NB4 (cell line): Measurements from ENCODE around the gene UGGT1.

ENCODE experiments used
- DNase-seq: peaks from one replicate; pipeline ENCODE4 v3.0.0; 2010; ENCODE audit warnings: low read depth
- H3K4me3 ChIP-seq: one replicate; pipeline ENCODE4 v1.5.1; 2011; ENCODE audit warnings: mild to moderate bottlenecking, low read depth, low read length, moderate library complexity
- MAX ChIP-seq: IDR thresholded peaks from 2 replicates; pipeline ENCODE4 v1.6.1; 2011; ENCODE audit warnings: low read depth, low read length
- MYC ChIP-seq: IDR thresholded peaks from 2 replicates; pipeline ENCODE4 v1.6.1; 2011; ENCODE audit warnings: low read depth, low read length
- POLR2A ChIP-seq: IDR thresholded peaks from 2 replicates; pipeline ENCODE4 v1.6.1; 2011; ENCODE audit warnings: mild to moderate bottlenecking; ENCODE audit not compliant: insufficient read length; ENCODE audit errors: extremely low read depth
- TF ChIP-seq, protein P1 (sequence below): IDR thresholded peaks from one replicate; pipeline ENCODE4 v1.5.1; 2012; ENCODE audit warnings: low read depth, low read length

UGGT1 gene

DNA sequence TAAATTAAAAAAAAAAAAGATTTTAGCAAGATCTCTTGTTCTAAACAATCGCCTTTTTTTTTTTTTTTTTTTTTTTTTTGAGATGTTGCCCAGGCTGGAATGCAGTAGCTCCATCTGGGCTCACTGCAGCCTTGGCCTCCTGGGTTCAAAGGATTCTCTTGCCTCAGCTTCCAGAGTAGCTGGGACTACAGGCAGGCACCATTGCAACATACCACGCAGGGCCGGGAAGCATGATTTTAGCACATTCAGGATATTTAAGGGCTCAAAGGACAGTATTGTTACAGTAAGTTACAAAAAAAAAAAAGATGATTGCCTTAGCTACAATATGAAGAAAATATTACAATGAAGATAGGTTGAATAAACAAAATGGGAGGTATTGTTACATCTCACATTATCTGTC is 33.7 kb upstream of the UGGT1 start:
- H3K4me3 ChIP-seq: no peak overlapping the region
- no peak for DNase-seq
- TF ChIP-seq POLR2A (no peak), MYC (no peak), MAX (no peak)
- TF ChIP-seq, protein P1, sequence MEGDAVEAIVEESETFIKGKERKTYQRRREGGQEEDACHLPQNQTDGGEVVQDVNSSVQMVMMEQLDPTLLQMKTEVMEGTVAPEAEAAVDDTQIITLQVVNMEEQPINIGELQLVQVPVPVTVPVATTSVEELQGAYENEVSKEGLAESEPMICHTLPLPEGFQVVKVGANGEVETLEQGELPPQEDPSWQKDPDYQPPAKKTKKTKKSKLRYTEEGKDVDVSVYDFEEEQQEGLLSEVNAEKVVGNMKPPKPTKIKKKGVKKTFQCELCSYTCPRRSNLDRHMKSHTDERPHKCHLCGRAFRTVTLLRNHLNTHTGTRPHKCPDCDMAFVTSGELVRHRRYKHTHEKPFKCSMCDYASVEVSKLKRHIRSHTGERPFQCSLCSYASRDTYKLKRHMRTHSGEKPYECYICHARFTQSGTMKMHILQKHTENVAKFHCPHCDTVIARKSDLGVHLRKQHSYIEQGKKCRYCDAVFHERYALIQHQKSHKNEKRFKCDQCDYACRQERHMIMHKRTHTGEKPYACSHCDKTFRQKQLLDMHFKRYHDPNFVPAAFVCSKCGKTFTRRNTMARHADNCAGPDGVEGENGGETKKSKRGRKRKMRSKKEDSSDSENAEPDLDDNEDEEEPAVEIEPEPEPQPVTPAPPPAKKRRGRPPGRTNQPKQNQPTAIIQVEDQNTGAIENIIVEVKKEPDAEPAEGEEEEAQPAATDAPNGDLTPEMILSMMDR: no peak

DNA sequence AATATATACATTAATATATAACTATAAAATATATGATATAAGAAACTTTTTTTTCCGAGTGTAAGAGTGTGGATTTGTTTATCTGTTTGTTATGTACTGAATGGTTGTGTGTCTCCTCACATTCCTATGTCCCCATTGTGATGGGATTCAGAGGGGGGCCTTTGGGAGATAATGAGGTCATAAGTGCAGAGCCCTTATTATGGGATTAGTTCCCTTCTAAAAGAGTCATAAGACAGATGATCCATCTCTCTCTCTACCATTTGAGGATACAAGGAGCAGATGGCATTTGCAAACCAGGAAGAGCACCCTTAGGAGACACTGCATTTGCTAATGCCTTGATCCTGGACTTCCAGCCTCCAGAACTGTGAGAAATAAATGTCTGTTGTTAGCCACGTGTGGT is 32.9 kb upstream of the UGGT1 start:
- TF ChIP-seq POLR2A (no peak), MAX (no peak), MYC (no peak)
- TF ChIP-seq, protein P1: no peak
- H3K4me3 ChIP-seq: no peak overlapping the region
- no peak for DNase-seq

DNA sequence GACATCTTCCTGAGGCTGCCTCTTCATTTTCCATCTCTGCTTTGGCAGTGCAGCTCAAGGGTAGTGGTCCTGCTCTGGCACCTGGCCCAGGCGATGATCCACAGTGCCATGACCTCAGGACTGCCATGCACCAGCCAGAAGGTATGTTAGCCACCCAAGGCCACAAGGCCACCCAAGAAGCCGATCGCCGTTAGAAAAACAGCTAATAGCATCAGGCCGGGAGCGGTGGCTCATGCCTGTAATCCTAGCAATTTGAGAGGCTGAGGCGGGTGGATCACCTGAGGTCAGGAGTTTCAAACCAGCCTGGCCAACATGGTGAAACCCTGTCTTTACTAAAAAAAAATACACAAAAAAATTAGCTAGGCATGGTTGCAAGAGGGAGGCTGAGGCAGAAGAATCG is 28.4 kb upstream of the UGGT1 start:
- H3K4me3 ChIP-seq: no peak overlapping the region
- DNase-seq: no peak
- TF ChIP-seq MYC (no peak), MAX (no peak), POLR2A (no peak)
- TF ChIP-seq, protein P1: no peak

- no peak for DNase-seq
- H3K4me3 ChIP-seq: no peak overlapping the region
- TF ChIP-seq POLR2A (no peak), MAX (no peak), MYC (no peak)
- TF ChIP-seq, protein P1: no peak
Measured at GRCh38 chr2:128064353-128064752, 26.6 kb upstream of the UGGT1 start.

DNA sequence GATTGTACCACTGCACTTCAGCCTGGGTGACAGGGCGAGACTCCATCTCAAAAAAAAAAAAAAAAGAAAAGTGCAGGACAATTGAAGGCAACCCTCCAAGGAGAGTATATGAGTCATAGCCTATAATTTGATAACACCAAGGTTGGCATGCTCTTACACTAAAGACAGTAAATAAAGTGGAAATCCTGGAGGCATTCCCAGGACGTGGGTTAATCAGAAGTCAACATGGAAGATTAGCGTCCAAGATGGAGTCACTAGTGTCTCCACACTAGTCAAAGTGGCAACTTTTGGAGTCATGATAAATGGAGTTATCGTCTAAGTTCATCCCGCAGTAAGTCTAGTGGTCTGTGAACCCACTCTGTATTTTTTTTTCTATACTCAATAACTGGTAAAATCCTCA is 21.2 kb upstream of the UGGT1 start:
- TF ChIP-seq, protein P1: no peak
- TF ChIP-seq MYC (no peak), POLR2A (no peak), MAX (no peak)
- DNase-seq: no peak
- no peak overlapping the region for H3K4me3 ChIP-seq

DNA sequence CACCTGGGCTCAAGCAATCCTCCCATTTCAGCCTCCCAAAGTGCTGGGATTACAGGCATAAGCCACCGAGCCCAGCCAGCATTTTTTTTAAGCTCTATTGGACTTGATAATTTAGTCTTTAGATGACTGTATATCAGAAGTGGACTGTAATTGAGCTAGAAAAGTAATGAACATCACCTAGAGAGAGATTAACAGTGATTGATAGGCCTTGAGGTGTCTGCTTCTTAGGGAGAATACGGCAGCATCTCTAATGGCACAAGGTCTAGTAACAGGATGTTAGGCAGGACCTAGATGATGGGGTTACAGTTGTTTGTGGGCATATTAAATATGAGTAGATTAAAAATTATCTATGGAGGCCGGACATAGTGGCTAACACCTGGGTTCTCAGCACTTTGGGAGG is 17.7 kb upstream of the UGGT1 start:
- no peak for DNase-seq
- no peak for TF ChIP-seq MYC
- TF ChIP-seq, protein P1: no peak
- TF ChIP-seq POLR2A: no peak
- no peak for TF ChIP-seq MAX
- H3K4me3 ChIP-seq: no peak overlapping the region
